ENCODE results near the gene RPRD1B. TPM values are rescaled to one million over a fixed set of nuclear protein-coding genes. Genes with fewer than 3 reads are reported as not detected.

RPRD1B gene
- total RNA-seq = 30.5 TPM

- peak; percentile 92 for DNase-seq (ENCODE audit: low spot score)
Observed at GRCh38 chr20:38033330-38034107, at the start of gene RPRD1B, which contains the start of gene TTI1. Gene RPRD1B (plus strand): TSS chr20:38033746. CDS start chr20:38033948, 202 bp downstream. Gene TTI1 (minus strand): TSS chr20:38033456. CDS start chr20:38013816, 19,640 bp downstream.

GRCh38 chr20:37984018-37984785 is 49.3 kb upstream of the RPRD1B start:
- peak; percentile 29 for DNase-seq (ENCODE audit: low spot score)

- no peak for DNase-seq (ENCODE audit: low spot score)
Observed at GRCh38 chr20:37986044-37986858, 47.3 kb upstream of the RPRD1B start.

- DNase-seq (ENCODE audit: low spot score) = peak; percentile 91
Observed at GRCh38 chr20:37986873-37987601, 46.5 kb upstream of the RPRD1B start.

GRCh38 chr20:37987602-37988290 is 45.8 kb upstream of the RPRD1B start:
- no peak for DNase-seq (ENCODE audit: low spot score)

- DNase-seq (ENCODE audit: low spot score) = no peak
Observed at GRCh38 chr20:37988306-37988954, 45.1 kb upstream of the RPRD1B start.

- peak; percentile 85 for DNase-seq (ENCODE audit: low spot score)
Observed at GRCh38 chr20:37989601-37990295, 43.8 kb upstream of the RPRD1B start.

- DNase-seq (ENCODE audit: low spot score) = peak; percentile 67
Observed at GRCh38 chr20:37990571-37991151, 42.9 kb upstream of the RPRD1B start.

- no peak for DNase-seq (ENCODE audit: low spot score)
Observed at GRCh38 chr20:37991157-37991866, 42.2 kb upstream of the RPRD1B start.

GRCh38 chr20:37991908-37992307 is 41.6 kb upstream of the RPRD1B start:
- no peak for DNase-seq (ENCODE audit: low spot score)

GRCh38 chr20:37992802-37993409 is 40.6 kb upstream of the RPRD1B start:
- DNase-seq (ENCODE audit: low spot score) = no peak

GRCh38 chr20:37994512-37994911 is 39.0 kb upstream of the RPRD1B start:
- peak; percentile 26 for DNase-seq (ENCODE audit: low spot score)

GRCh38 chr20:37995856-37996605 is 37.5 kb upstream of the RPRD1B start:
- no peak for DNase-seq (ENCODE audit: low spot score)

GRCh38 chr20:37997516-37997915 is 36.0 kb upstream of the RPRD1B start:
- DNase-seq (ENCODE audit: low spot score) = no peak

- DNase-seq (ENCODE audit: low spot score) = no peak
Observed at GRCh38 chr20:37999526-38000263, 33.9 kb upstream of the RPRD1B start.

- DNase-seq (ENCODE audit: low spot score) = no peak
Observed at GRCh38 chr20:38000293-38000692, 33.3 kb upstream of the RPRD1B start.

Data from mucosa of gallbladder (tissue), 1 donor.